HCEC 1CT (cell line): ENCODE data around the gene MBD3L1.

Experiments used
- DNase-seq: peaks from one replicate; pipeline ENCODE4 v3.0.0-alpha.2; 2017

MBD3L1 gene

DNA sequence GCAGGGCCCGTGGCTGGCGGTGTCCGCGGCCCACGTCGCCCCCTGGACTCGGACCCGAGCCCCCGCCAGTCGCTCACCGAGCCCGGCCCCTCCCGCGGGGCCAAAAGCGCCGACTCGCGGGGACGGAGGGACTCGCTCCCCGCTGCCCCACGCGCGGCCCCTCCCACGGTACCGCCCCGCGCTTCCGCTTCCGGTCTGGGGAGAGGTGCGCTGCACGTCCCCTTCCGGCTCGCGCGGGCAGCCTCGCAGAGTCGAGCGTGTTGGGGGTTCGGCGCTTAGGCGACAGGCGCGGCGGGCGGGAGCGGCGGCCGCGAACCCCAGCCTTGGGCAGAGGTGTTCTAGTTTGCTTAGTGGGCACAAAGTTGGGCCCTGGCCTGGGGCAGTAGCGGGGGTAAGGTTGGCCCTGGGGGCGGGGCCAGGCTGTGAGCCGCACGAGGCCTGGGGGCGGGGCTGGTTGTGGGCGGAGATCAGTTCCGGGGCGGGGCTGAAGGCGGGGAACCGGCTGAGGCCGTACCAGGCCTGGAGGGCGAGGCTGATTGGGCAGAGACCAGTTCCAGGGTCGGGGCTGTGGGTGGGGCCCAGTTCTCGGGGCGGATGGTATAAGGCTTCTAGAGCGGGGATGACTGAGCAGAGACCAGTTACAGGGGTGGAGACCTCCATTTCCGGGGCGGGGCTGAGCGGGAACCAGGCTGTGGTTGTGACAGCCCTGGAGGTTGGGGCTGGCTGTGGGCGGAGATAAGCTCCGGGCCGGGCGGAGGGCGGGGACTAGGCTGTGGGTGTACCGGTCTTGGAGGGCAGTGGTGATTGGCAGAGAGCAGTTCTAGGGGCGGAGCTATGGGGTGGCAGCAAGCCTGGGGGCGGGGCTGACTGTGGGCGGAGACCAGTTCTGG, at the start of gene MBD3L1, which contains the start of gene ZNF558:
MBD3L1 (plus strand) TSS at position 246 of the 890 bp plus-strand sequence. CDS start 10,302 bp downstream, outside the sequence.
ZNF558 (minus strand) TSS at position 173 of the 890 bp plus-strand sequence. CDS start 9,645 bp downstream, outside the sequence.
- peak; percentile 75 for DNase-seq

DNA sequence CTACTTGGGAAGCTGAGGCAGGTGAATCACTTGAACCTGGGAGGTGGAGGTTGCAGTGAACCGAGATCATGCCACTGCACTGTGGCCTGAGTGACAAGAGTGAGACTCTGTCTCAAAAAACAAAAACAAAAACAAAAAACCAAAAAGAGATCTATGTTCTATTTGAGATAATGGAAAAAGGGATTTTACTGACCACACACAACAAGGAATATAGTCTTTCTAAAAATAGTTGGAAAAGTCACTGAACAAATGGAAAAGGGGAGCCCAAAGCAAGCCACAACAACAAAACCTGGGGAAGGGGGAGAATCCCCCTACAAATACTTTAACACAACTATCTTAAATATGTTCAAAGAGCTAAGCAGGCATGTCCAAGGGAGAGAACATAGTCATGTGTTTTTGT, 37.4 kb upstream of the MBD3L1 start:
- no peak for DNase-seq

DNA sequence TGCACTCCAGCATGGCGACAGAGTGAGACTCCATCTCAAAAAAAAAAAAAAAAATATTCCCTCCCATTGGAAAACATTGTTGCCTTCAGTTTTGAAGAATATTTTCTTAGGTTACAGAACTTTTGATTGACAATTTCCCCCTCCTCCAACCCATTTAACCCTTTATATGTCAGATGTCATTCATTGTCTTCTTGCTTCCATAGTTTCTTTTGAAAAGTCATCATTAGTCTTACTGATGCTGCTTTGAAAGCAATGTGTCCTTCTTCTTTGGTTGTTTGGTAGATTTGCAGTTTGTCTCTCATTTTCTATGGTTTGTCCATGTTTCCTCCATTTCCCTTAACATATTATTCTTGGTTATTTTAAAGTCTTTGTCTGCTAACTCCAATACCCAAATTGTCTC, 25.5 kb upstream of the MBD3L1 start:
- no peak for DNase-seq

DNA sequence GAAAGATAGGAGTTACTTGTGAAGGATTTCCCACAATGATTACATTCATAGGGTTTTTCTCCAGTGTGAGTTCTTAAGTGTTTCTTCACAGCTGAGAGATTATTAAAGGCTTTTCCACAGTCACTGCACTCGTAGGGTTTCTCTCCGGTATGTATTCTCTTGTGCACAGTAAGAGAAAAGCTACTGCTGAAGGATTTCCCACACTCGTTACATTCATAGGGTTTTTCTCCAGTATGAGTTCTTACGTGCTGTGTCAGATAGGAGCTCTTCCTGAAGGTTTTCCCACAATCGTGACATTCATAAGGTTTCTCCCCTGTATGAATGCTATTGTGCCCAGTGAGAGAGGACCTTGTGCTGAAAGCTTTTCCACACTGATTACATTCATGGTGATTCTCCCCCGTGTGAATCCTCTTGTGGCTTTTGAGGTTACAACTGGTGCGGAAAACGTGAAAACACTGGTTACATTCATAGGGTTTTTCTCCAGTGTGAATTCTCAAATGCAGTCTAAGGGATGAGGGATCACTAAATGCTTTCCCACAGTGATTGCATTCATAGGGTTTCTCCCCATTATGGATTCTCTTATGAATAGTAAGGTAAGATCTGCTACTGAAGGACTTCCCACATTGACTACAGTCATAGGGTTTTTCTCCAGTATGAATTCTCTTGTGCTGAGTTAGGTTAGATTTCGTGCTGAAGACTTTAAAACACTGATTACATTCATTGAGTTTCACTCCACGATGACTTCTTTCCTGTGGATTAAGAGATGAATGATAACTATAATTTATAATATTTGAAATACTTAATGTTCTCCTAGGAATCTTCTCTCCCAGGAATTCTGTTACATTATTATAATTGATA, 20.6 kb upstream of the MBD3L1 start:
- DNase-seq = no peak

DNA sequence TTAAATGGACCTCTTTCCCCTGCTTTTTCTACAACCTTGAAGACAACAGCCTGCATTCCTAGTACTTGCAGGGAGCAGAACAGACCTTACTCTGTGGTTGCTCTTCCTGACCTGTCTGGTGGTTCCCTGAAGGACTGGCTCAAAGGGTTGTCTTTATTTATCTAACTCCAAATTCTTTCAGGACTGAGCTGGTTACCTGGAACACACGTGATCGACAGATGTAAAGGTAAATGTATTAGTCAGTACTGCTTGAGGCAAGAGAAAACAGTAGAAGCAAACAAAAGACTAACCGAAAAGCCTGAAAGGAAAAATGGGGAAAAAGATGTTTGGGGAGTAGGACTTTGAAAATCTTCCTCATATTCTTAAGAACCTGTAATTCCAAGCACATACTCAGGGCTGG, 18.0 kb upstream of the MBD3L1 start:
- DNase-seq = no peak

DNA sequence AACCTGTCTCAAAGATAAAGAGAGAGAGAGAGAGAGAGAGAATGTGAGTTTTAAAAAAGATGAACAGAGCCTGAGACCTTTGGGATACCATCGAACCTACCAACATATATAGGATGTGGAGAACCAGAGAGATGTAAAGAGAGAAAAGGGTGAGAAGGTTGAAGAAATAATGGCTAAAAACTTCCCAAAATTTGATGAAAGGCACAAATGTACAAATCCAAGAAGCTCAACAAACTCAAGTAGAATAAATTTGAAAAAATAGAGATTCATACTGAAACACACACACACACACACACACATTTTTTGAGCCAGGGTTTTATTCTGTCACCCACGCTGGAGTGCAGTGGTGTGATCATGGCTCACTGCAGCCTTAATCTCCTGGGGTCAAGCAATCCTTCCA, 16.4 kb upstream of the MBD3L1 start:
- DNase-seq = no peak

DNA sequence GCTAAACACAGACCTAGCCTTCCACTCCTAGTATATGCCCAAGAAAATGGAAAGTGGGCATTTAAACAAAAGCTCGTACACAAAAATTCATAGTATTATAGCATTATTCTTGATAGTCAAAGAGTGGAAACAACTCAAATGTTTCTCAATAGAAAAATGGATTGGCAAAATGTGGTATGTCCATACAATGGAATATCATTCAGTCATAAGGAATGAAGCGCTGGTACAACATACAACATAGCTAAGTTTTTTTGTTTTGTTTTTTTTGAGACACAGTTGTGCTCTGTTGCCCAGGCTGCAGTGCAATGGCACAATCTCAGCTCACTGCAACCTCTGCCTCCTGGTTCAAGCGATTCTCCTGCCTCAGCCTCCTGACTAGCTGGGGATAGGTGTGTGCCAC, 11.9 kb upstream of the MBD3L1 start:
- no peak for DNase-seq

DNA sequence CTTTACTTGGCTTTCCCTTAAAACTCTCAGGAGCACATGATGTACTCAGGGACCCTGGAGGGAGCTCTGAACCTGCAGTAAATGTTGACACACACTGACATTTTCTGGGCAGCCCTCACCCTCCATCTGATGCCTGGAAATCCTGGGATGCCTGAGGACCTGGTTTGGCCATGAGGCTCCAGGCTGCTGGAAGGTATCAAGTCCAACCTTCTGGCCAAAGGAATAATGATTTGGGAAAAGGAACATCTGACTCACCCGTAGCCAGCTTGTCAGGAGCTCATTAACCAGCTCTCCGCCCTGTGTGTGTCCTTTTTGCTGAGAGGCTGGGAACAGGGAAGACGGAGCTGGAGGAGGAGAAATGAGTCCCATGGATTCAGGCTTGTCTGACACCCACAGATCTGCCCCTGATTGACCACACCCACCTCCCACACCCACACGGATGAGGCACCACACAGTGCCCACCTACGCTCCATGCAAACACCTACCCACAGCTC, 10.4 kb upstream of the MBD3L1 start:
- DNase-seq = no peak

DNA sequence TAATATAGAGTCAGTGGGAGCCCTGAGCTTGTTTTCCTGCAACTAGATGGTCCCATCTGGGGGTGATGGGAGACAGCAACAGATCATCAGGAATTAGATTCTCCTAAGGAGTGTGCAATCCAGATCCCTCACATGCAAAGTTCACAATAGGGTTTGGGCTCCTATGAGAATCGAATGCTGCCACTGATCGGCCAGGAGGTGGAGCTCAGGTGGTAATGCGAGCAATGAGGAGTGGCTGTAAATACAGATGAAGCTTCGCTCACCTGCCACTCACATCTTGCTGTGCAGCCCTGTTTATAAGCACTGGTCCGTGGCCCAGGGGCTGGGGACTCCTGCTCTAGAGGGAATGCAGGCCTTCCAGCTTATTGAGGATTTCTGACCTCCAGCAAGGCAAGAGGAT, 5.8 kb upstream of the MBD3L1 start:
- no peak for DNase-seq

DNA sequence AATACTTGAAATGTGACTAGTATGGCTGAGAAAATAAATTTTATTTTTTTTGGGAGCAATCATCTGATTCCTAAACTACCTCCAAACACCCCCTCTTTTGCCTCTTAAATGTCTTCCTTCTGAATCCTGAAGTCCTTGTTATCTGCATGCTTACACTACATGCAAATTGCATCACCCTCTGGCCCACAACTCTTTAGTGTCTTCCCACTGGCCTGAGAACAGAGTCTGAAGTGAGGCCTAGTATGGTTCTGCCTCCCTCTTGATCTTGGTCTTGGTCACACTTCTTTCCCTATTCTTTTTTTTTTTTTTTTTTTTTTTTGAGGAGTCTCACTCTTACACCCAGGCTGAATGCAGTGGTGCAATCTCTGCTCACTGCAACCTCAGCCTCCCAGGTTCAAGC, 4.9 kb upstream of the MBD3L1 start:
- DNase-seq = no peak

DNA sequence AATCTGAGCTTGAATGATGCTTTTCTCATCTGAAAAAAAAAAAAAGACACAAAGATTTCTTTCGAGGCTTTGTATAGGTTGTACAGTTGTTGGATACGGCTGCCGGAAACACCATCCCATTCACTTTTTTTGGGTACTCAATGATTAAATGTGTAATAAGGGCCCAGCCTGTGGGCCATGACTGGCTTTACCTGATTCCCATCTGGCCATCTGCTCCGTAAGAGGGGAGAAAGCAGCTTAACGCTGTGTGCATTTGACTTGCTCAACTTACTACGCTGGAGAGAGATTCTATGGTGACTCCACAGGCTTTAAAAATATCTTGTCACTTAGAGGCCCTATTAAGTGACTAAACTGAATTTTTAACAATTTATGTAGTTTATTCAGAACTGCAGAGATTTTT, 804 bp upstream of the MBD3L1 start:
- DNase-seq = no peak

DNA sequence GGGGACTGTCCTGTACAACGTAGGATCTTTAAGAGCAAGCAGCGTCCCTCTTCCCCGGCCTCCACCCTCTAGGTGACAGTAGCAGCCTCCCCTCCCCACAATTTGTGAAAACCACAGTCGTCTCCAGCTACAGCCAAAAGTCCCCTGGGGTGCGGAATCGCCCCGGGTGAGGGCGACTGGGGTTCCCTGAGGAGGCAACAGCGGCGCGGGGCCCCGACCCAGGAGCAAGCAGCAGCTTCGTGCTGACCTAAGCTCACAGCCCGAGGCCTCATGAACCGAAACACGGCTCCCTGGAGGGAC, 395 bp upstream of the MBD3L1 start:
- no peak for DNase-seq

DNA sequence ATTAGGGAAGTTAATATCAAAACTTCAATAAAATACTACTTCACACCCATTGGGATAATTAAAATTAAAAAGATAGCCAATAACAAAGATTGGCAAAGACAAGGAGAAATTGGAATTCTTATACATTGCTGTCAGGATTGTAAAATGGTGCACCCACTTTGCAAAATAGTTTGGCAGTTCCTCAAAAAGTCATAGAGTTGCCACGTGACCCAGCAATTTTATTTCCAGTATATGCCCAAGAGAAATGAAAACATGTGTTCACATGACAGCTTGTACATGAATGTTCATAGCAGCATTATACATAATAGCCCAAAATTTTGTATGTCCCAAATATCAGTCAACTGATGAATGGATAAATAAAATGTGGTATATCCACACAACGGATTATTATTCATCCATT, 3.3 kb downstream of the MBD3L1 start:
- DNase-seq = no peak

DNA sequence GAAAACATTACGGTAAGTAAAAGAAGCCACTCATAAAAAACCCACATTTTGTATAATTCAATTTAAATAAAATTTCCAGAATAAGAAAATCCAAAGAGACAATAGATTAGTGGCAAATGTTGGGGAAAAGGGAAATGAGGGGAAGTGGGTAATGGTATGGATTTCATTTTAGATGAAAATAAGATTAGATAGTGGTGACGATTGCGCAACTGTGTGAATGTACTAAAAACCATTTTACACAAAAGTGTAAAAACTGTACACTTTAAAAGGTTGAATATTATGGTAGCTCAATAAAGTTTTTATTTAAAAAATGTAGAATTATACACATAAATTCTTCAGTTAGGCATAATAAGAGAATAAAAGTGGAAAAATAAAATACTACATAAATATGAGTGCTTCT, 3.7 kb downstream of the MBD3L1 start:
- no peak for DNase-seq

DNA sequence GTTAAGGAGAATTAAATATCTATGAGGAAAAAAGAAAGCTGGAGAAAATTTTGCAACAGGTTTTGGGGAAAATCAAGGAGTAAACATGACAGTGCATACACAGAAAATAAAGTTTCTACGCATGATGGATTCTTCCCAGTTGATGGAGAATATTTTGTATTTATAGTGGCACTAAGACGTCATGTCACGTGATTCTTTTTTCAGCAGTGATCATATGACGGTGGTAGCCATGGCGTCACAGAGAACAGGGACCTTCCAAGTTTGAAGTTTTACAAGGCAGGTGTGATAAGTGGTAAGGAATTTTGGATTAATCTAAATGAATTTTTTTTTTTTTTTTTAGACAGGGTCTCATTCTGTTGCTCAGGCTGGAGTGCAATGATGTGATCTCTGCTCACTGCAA, 8.5 kb downstream of the MBD3L1 start:
- no peak for DNase-seq

DNA sequence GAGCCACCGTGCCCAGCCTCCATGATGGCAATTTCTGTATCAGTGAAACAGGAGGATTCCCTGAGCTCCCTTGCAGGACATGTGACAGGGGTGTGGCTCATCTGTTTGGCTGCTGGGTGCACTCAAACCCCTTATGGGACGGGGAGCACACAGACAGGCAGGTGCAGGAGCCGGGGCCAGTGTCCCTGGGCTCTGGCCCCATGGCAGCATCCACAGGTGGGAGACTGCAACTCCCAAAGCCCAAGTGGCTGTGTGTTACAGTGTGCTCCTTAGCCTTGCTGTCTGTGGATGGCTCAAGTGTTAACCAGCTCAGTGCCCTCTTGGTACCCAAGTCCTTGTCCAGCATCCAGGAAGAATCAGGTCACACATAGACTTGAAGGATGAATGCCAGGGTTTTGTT, 14.6 kb downstream of the MBD3L1 start:
- DNase-seq = no peak

DNA sequence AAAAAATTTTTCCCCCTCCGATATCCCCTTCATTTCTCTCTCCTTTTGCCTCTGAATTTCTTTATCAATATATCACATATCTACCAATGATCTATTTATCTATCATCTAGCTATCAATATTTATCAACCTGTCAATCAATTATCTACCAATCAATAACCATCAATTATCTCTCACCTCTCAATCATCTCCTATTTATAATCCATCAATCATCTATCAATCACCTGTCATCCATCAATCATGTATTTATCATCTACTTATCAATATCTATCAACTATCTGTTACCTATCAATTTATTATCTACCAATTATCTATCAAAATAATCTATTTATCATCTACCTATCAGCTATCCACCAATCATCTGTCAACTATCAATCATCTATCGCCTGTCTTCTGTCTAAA, 17.1 kb downstream of the MBD3L1 start:
- no peak for DNase-seq

DNA sequence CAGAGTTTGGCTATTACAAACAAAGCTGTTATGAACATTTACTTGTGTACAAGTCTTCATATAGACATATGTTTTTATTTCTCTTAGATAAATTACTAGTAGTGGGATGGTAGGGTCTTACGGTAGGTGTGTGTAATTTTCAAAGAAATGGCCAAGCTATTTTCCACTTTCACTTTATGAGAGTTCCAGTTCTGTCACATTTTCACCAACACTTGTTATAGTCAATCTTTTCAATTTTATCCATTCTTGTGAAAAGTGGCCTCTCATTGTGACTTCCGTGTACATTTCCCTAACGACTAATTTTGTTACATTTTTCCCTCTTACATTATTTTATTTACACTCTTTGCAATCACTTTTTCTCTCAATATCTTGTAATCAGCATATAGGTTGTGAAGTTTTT, 18.3 kb downstream of the MBD3L1 start:
- DNase-seq = no peak

DNA sequence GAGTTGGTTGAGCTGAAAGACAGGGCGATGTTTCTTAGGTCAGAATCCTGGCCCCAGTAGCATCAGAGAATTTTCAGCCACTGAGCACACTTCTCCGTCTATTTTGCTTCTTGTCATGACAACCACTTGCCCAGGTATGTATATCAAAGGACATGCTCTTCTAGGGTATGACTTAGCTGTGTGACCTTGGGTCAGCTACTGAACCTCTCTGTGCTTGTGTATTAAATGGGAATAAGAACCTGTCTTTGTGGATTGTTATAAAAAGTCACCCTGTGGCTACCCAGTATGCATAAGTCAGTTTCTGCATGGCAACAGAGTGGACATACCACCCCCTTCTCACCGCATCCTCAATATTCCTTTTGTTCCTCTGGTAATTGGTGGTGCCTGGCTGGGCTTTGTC, 26.1 kb downstream of the MBD3L1 start:
- DNase-seq = no peak

DNA sequence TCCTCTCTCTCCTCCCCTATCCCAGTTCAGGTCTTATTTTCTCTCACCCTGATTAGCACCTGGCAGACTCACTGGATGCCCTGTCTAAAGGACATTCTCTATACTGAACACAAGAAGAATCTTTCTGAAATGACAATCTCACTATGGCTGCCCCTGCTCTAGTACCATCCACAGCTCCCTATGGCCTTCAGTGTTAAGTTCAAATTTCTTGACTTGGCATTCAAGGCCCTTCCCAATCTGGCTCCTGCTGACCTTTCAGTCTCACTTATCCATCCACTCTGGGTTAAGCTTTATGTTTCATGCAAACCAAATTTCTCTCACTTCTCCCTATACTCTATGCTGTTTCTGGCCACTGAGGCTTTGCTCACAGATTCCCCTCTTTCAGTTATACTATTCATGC, 34.2 kb downstream of the MBD3L1 start:
- no peak for DNase-seq

DNA sequence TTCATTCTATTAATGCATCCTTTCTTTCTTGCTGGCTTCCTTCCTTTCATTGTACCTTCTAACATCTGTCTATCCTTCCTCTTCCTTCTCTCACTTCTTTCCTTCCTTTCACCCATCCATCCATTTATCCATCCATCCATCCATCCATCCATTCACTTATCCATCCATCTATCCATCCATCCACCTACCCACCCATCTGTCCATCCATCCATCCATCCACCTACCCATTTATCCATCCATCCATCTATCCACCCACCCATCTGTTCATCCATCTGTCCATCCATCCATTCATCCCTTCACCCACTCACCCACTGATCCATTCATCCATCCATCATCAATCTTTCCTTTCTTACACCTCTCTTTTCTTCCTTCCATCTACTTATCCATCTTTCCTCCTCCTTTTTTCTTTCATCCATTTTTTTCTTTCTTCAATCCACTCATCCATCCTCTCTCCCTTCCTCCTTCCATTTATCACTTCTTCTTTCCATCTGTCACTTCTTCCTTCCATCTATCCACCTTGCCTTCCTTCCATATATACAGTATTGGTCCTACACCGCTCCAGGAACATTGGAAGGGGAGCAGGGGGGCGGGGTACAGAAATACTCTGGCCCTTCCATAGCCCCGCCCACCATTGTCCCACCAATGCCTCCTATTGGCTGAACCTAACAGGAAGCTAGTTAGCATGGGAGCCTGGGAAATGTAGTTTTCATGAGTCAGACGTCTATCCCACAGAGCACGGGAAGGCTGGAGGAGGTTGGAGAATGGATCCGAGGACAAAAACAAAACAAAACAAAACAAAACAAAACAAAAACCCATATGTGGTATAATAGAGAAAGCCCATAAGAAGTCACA, 45.9 kb downstream of the MBD3L1 start:
- DNase-seq = no peak

DNA sequence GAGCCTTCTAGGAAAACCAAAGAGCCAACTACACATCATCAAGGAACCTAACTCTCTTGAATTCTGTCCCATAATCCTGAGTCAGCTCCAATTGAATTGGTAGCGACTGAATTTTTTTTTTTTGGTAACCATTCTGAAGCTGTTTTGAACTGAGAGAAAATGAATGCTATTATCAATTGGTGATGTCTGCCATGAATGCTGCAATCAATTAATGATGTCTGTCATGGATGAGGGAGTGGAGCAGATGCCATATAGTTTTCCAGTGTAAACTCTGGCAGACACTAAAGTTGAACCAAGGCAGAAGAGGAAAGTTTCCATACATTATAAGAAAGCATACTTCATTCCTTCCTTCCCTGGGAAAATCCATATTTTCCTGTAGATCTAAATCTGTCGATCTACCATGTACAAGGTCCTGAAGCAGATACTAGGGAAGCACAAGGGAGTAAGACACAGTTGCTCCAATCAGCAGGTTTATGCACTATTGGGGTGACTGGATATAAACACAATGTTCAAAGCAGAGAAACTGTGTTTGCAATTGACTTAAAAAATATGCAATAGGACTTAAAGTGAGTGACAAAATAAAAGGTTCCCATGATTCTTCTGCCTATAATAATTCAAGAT, 48.8 kb downstream of the MBD3L1 start:
- no peak for DNase-seq

DNA sequence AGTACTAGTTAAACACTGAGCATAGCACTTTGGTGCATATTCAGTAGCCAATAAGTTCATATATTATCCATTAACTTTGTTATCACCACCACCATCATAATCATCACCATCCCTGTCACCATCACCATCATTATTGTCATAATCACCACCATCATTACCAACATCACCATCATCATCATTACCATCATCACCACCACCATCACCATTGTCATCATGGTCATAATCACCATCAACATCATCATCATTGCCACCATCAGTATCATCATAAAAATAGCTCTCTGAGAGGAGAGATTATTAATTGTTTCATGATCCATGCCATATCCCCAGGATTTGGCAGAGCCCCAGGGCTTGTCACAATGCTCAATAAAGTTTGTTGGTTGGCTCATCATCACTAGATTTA, 49.3 kb downstream of the MBD3L1 start:
- no peak for DNase-seq
